Prostate gland (tissue), 2 donors: Measurements from ENCODE around the gene CEP164.

ENCODE experiments used
- POLR2A ChIP-seq: fragments of 450-650 bp; IDR thresholded peaks from one replicate; pipeline ENCODE4 v1.6.1; 2016; ENCODE audit warnings: antibody characterized with exemption, mild to moderate bottlenecking
- TF ChIP-seq, protein P1 (sequence below), 4 experiments: fragments of 200-600 bp in 2 of 4; fragments of 450-650 bp in 2 of 4; sonication (generic) in 2 of 4; IDR thresholded peaks; 1 replicate in 3 of 4; 2 replicates in 1 of 4; pipeline ENCODE4 v1.5.1; 2016 to 2019; ENCODE audit warnings: antibody characterized with exemption in 4 of 4, mild to moderate bottlenecking in 2 of 4, moderate library complexity in 2 of 4

DNA sequence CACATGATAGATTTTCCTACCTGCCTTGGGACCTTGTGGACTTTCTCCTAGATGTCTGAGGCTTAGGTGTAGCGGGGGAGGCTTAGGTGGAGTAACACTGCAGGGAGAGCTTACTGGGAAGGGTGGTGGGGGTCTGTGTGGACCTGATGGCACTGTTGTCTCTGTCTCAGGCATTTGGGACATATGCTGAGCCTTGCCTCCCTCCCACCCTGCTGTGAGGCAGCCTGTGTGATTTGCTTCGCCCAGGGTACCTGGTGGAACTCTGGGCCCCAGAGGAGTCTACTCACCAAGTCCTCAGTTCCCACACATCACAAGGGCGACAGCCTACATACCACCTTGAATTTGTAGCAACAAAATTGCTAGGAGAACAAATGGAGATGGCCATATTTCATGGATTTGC lies 80.7 kb downstream of the CEP164 start:
- TF ChIP-seq, protein P1, sequence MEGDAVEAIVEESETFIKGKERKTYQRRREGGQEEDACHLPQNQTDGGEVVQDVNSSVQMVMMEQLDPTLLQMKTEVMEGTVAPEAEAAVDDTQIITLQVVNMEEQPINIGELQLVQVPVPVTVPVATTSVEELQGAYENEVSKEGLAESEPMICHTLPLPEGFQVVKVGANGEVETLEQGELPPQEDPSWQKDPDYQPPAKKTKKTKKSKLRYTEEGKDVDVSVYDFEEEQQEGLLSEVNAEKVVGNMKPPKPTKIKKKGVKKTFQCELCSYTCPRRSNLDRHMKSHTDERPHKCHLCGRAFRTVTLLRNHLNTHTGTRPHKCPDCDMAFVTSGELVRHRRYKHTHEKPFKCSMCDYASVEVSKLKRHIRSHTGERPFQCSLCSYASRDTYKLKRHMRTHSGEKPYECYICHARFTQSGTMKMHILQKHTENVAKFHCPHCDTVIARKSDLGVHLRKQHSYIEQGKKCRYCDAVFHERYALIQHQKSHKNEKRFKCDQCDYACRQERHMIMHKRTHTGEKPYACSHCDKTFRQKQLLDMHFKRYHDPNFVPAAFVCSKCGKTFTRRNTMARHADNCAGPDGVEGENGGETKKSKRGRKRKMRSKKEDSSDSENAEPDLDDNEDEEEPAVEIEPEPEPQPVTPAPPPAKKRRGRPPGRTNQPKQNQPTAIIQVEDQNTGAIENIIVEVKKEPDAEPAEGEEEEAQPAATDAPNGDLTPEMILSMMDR (IDR thresholded peaks at IDR 0.05), result no peak
- TF ChIP-seq POLR2A, result no peak
